ENCODE data around the gene NOS1AP.

The NOS1AP gene

DNA sequence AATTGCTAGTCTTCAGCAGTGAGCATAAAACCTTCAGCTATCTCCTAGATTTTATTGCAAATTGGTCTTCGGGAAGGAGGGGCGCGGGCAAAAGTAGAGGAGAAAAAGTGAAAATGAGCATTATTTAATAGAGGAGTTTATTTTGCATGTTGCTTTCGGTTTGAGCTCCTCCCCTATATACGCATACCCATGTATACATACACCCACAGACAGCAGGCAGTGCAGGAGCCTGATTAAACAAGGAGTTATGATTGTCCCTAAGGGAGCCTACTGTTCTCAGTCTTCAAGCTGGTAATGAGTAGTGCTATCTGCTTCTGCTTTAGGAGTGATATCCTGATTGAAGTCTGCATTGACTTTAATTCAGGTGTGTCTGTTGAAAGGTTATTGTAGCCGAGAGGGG lies 173.3 kb downstream of the NOS1AP start:
- no peak overlapping the region for H3K27ac ChIP-seq
- no peak for TF ChIP-seq ZFX (IDR thresholded peaks at IDR 0.05)
- TF ChIP-seq, protein P1, sequence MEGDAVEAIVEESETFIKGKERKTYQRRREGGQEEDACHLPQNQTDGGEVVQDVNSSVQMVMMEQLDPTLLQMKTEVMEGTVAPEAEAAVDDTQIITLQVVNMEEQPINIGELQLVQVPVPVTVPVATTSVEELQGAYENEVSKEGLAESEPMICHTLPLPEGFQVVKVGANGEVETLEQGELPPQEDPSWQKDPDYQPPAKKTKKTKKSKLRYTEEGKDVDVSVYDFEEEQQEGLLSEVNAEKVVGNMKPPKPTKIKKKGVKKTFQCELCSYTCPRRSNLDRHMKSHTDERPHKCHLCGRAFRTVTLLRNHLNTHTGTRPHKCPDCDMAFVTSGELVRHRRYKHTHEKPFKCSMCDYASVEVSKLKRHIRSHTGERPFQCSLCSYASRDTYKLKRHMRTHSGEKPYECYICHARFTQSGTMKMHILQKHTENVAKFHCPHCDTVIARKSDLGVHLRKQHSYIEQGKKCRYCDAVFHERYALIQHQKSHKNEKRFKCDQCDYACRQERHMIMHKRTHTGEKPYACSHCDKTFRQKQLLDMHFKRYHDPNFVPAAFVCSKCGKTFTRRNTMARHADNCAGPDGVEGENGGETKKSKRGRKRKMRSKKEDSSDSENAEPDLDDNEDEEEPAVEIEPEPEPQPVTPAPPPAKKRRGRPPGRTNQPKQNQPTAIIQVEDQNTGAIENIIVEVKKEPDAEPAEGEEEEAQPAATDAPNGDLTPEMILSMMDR (conservative IDR thresholded peaks at IDR 0.05) = no peak

DNA sequence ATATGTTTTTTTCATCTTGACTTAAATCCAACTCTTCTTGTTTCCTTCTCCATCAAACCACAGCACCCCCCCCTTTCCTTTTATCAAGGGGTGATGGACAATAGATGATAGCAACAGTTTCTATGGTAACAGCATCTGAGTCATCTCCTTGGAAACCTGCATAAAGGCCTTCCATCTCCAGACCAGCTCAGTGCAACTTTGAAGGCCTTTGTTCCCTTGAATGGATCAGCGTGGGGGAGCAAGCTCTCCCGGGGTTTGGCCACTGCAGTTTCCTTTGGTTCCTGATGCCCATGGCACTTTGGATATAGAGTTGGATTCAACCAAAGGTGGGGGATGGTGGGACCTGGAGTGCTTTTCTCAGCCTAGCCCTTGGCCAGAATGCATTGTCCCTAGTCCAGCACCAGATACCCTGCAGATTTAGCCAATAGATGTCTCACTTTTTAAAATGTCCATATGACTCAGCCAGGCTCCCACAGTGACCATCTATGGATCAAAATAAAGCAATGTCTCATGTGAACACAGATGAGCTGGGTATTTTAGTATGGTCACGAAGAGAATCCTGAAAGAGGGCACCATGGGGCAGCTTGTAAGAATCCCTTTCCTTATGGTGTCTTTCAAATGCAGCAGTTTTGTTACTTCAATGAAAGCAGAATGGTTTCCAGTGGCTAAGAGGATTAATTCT lies 179.5 kb downstream of the NOS1AP start:
- H3K27ac ChIP-seq = no peak overlapping the region
- TF ChIP-seq, protein P1 (conservative IDR thresholded peaks at IDR 0.05) = no peak

DNA sequence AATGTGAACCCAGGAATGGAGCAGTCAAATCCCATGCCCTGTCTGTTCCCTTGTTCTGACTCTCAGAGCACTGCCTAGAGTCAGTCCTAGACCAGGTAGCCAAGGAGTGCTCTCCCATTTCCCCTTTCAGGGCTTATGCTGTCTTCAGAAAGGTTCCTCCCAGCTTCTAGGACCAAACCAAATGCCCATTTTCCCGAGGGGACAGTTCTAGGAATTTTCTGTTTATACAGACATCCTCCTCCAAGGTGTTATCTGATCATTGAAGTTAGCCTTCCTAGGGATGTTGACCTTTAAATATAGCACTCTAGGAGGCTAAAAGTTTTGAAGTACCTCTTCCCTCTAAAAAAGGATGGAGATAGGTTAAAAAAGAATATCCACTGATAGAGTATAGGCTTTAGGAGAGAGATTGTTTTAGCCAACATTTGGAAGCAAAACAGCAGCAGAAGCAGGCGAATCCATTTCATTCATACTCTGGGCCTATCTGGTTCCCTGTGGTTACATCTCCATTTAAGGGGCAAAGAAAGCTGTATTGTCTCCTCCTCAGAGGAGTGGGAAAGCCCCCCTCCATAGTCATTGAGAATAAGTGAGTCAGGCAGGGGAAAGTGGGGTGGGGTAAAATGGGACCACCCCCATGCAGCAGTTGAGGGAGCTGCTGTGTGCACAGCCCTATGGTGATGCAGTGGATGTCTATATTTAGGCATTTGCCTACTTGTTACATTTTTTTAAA lies 180.7 kb downstream of the NOS1AP start:
- no peak overlapping the region for H3K27ac ChIP-seq
- TF ChIP-seq, protein P1 (conservative IDR thresholded peaks at IDR 0.05) = no peak
- TF ChIP-seq ZFX (IDR thresholded peaks at IDR 0.05) = no peak

DNA sequence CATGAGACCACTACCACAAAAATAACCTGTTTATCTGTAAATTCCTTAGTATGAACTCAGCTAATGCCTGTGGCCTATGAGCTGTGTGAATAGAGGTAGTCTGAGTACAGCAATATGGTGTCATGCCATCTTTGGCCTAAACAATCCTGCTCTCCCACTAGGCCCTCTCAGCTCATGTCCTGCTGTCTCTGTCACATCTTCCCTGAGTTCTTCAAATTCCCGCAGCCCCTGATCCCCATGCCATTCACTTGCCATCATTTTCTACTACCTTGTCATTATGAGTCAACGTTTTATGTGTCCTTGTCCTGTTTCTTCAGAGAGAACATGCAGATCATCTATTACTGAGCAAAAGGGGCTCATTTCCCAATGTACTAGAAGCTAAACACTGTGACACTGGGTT lies 181.6 kb downstream of the NOS1AP start:
- no peak overlapping the region for H3K27ac ChIP-seq

DNA sequence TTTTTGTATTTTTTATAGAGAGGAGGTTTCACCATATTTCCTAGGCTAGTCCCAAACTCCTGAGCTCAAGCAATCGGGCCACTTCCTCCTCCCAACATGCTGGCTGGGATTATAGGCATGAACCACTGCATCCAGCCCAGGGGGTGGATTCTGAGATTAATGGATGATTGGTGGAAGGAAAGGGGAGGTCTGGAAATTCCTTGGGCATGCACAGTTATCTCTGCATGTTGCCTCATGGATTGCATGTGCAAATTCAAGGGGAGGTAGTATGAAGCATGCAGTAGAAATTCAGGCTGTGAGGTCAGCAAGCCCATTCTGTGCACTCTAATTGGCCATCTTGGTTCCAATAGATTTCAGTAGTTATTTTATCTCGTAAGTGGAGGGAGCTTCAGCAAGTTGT lies 182.7 kb downstream of the NOS1AP start:
- TF ChIP-seq, protein P1 (conservative IDR thresholded peaks at IDR 0.05) = no peak
- no peak for TF ChIP-seq ZFX (IDR thresholded peaks at IDR 0.05)
- no peak overlapping the region for H3K27ac ChIP-seq

More for the DNA sequence above, 181.6 kb downstream of the NOS1AP start:
- TF ChIP-seq, protein P1 (conservative IDR thresholded peaks at IDR 0.05) = no peak
- TF ChIP-seq ZFX (IDR thresholded peaks at IDR 0.05) = no peak

DNA sequence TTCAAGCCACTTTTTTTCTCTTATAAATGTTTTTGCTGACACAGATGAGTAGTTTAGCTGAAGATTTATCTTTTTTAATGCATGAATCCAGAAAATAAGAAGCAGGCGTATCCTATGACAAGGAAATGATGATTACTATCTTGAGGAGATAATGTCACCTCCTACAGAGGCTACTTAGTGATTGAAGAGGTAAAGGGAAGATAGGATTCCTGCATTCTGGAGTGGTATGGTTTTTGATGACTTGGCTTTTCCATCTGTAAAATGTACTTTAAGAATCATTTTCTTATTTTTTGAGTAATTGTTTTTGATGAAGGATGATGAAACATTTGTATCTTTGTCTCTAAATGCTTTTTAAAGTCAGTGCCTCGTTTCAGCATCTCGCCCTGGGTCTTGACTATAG lies 184.3 kb downstream of the NOS1AP start:
- H3K27ac ChIP-seq = no peak overlapping the region
- TF ChIP-seq, protein P1 (conservative IDR thresholded peaks at IDR 0.05) = no peak
- TF ChIP-seq ZFX (IDR thresholded peaks at IDR 0.05) = no peak

DNA sequence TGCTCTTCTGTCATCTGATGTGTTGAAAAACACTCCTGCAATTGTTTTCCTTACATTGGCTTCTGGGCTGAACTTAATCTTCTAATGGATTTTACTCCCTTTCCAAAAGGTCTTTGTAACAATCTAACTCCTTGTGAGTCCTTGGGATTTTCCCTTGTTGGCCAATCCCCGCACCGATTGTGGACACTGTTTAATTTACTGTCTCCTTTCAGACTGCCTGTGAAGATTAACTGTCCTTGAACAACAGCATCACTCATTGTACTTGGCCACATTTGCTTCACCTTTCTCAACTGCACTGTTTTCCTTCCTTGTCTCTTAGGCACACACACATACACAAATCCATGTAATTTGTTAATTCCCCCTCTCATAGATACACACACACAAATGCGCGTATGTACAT lies 186.8 kb downstream of the NOS1AP start:
- TF ChIP-seq, protein P1 (conservative IDR thresholded peaks at IDR 0.05) = no peak
- H3K27ac ChIP-seq = no peak overlapping the region

Data from C4-2B (cell line).